GM23248 (cell line): Measurements from ENCODE around the gene EMD. TPM values are rescaled to one million over a fixed set of nuclear protein-coding genes. Genes with fewer than 3 reads are reported as not detected.
"Not testable (repeated sequence)": the region's sequence is repeated elsewhere in the genome, so short reads cannot be mapped to it uniquely, and the experiment has no call there.

ENCODE experiments used
- DNase-seq: peaks from one replicate; pipeline ENCODE4 v3.0.0-alpha.2; 2015
- H2AFZ ChIP-seq: fragments of 200-600 bp; sonication (generic); 2 replicates; pipeline ENCODE4 v1.6.1; 2016; ENCODE audit warnings: antibody characterized with exemption
- H3F3A ChIP-seq: fragments of 200-600 bp; sonication (generic); 2 replicates; pipeline ENCODE4 v1.6.1; 2016; ENCODE audit warnings: mild to moderate bottlenecking, antibody characterized with exemption, mixed run types; ENCODE audit not compliant: insufficient read depth
- H3K27ac ChIP-seq: fragments of 200-600 bp; sonication (generic); 2 replicates; pipeline ENCODE4 v1.5.1; 2016; ENCODE audit warnings: mild to moderate bottlenecking
- H3K27me3 ChIP-seq: fragments of 200-600 bp; sonication (generic); replicated peaks from 2 replicates; pipeline ENCODE4 v1.6.1; 2016; ENCODE audit warnings: mild to moderate bottlenecking; ENCODE audit not compliant: insufficient read depth
- H3K36me3 ChIP-seq: fragments of 200-600 bp; sonication (generic); 2 replicates; pipeline ENCODE4 v1.6.1; 2016; ENCODE audit warnings: low read depth, mild to moderate bottlenecking
- H3K4me1 ChIP-seq: fragments of 200-600 bp; sonication (generic); 2 replicates; pipeline ENCODE4 v1.6.1; 2016; ENCODE audit warnings: mild to moderate bottlenecking; ENCODE audit not compliant: insufficient read depth
- H3K4me2 ChIP-seq: fragments of 200-600 bp; sonication (generic); one replicate; pipeline ENCODE4 v1.6.1; 2016; ENCODE audit warnings: mild to moderate bottlenecking; ENCODE audit not compliant: unreplicated experiment
- H3K4me3 ChIP-seq: fragments of 200-600 bp; sonication (generic); 2 replicates; pipeline ENCODE4 v1.5.1; 2016; ENCODE audit warnings: mild to moderate bottlenecking
- H3K79me2 ChIP-seq: fragments of 200-600 bp; sonication (generic); 2 replicates; pipeline ENCODE4 v1.6.1; 2016; ENCODE audit warnings: mild to moderate bottlenecking; ENCODE audit not compliant: insufficient read depth
- H3K9ac ChIP-seq: fragments of 200-600 bp; sonication (generic); 2 replicates; pipeline ENCODE4 v1.6.1; 2016; ENCODE audit warnings: mild to moderate bottlenecking
- H3K9me2 ChIP-seq: fragments of 200-600 bp; sonication (generic); 2 replicates; pipeline ENCODE4 v1.6.1; 2016; ENCODE audit warnings: mixed run types, mild to moderate bottlenecking, moderate library complexity; ENCODE audit not compliant: insufficient read depth
- H3K9me3 ChIP-seq: fragments of 200-600 bp; sonication (generic); one replicate; pipeline ENCODE4 v1.6.1; 2017; ENCODE audit warnings: low read depth
- H4K20me1 ChIP-seq: fragments of 200-600 bp; sonication (generic); 2 replicates; pipeline ENCODE4 v1.6.0; 2016; ENCODE audit not compliant: insufficient read depth
- EZH2 ChIP-seq: fragments of 200-600 bp; sonication (generic); IDR thresholded peaks from 2 replicates; pipeline ENCODE4 v1.6.1; 2018; ENCODE audit warnings: antibody characterized with exemption, mild to moderate bottlenecking; ENCODE audit not compliant: insufficient read depth, poor library complexity, severe bottlenecking
- EZH2phosphoT487 ChIP-seq: fragments of 200-600 bp; sonication (generic); IDR thresholded peaks from 2 replicates; pipeline ENCODE4 v1.6.1; 2018; ENCODE audit warnings: antibody characterized with exemption, moderate library complexity, mild to moderate bottlenecking, low read depth; ENCODE audit not compliant: insufficient read depth
- WGBS, 2 experiments: methylation state at CpG; one replicate each; pipeline ENCODE4 v1.1.6; 2015 to 2017; ENCODE audit warnings: low lambda C conversion rate in 2 of 2, low coverage in 1 of 2; ENCODE audit errors: missing lambda C conversion rate in 2 of 2; 5-methylcytosine and 5-hydroxymethylcytosine counted together
- in situ Hi-C: fragments of 300-500 bp; cut with MboI; formaldehyde crosslinking; loops from 2 replicates; pipeline ENCODE4 v1.15.0; 2020
- polyA plus RNA-seq: library from polyadenylated mRNA; unstranded; fragments of >200 nt; fragmentation: Nextera tagmentation; extraction: Ambion mirVana; gene quantifications from 2 replicates; pipeline ENCODE4 v1.2.1, GENCODE V29; 2016
- total RNA-seq: library from RNA; depleted of rRNA; stranded (reverse); fragments of >200 nt; shearing (Covaris generic); gene quantifications from 2 replicates; pipeline ENCODE4 v1.2.3, GENCODE V29; 2014

Gene EMD
- total and polyA plus RNA-seq, 2 experiments from 2014 or later: 39.7 to 96.0 TPM

DNA sequence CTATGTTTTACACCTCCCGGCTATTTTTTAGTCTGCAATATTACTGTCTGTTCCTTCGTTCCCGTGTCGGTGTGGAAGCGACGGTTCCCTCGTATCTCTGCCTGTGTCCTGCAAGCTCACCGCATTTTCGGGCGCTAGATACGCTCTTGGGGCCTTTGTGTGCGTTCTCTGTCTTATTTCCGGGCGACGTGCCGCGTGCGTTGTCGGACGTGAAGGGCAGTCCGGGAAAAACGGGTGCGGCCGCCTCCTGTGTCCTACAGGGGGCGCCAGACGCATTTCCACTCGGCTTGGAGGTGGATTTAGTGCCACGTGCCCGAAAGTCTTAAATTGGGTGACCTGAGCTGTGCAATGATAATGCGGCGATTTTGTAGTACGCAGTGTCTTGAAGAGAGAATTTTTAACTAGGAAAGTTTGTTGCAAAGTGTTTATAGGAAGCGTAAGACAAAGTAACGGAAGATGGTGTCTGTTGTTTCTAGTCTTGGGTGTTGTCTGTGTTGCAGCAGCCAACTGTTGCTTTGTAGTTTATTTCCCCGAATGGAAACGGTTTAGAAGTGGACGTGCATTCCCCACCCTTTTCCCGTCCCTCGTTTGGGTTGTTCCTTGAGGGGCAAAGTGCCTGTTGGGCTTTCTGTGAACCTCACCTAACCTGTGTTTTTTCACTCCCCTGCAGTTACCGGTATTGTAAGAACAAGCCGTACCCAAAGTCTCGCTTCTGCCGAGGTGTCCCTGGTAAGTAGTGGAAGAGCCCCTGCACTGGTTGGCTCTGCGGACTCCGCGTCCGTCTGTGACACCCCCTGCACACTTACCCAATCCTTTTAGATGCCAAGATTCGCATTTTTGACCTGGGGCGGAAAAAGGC, 19.8 kb downstream of the EMD start:
- Histone ChIP-seq H3K79me2 (peaks cover 28% of the 10 kb centered on the region), H3K4me1 (no peaks in the 10 kb centered on the region; the same call in 1 of the 2 replicates), H3K9me3 (no peaks in the 10 kb centered on the region), H2AFZ (no peak overlapping the region), H3K9ac (peak overlapping the region; percentile 100), H3K4me2 (peak overlapping the region; percentile 90), H3K4me3 (peak overlapping the region; percentile 85), H3K27me3 (no peaks in the 10 kb centered on the region), H3F3A (peaks cover 40% of the 10 kb centered on the region), H3K9me2 (no peaks in the 10 kb centered on the region), H3K27ac (peak overlapping the region; percentile 100), H4K20me1 (no peaks in the 10 kb centered on the region), H3K36me3 (peaks cover 24% of the 10 kb centered on the region)
- 0 to 1% methylated on average over 35 to 37 of the region's 49 CpGs for WGBS, 2 experiments
- in situ Hi-C loops: no loop called here
- DNase-seq: peak; percentile 80
- no peak for TF ChIP-seq EZH2phosphoT487
- TF ChIP-seq EZH2: no peak

DNA sequence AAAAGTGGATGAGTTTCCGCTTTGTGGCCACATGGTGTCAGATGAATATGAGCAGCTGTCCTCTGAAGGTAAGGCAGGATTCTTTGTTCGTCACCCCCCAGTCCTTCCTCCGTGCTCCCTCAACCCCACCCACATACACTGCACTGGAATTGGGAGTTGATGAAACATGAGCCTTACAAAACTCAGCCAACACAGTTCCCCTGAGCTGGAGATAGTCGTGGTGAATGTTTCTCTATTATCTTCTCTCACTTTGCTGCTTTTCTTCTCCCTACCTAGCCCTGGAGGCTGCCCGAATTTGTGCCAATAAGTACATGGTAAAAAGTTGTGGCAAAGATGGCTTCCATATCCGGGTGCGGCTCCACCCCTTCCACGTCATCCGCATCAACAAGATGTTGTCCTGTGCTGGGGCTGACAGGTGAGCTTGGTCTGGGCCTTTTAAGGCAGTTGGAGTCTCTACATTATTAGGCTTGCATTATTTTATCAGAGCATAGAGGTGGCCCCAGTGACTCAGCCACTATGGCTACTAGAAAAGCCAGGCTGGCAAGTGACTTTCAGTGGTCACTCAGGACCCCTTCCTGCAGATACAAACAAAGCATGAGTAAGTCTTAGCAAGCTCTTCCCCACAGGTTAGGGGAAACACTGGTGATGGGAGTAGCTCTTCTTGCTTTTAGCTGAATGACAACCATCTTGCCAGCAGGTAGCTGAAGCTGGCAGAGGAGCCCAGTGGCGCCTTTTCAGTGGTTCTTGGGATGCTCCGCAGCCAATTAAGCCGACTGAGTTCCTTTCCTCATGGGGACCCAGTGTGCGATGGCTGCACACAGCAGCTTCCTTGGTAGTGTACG, 20.7 kb downstream of the EMD start:
- Histone ChIP-seq H3K36me3 (peaks cover 24% of the 10 kb centered on the region), H3K9me2 (no peaks in the 10 kb centered on the region), H3K4me1 (no peaks in the 10 kb centered on the region; the same call in 1 of the 2 replicates), H3K79me2 (peaks cover 28% of the 10 kb centered on the region), H3K4me3 (peak overlapping the region; percentile 85), H2AFZ (no peak overlapping the region), H4K20me1 (no peaks in the 10 kb centered on the region), H3K27ac (peak overlapping the region; percentile 100), H3K4me2 (peak overlapping the region; percentile 90), H3K9me3 (no peaks in the 10 kb centered on the region), H3K9ac (peak overlapping the region; percentile 100), H3K27me3 (no peaks in the 10 kb centered on the region), H3F3A (peaks cover 40% of the 10 kb centered on the region)
- TF ChIP-seq EZH2phosphoT487 (no peak), EZH2 (no peak)
- in situ Hi-C loops: no loop called here
- WGBS, 2 experiments: 30 to 32% methylated on average over 14 of the region's 14 CpGs
- DNase-seq: no peak

DNA sequence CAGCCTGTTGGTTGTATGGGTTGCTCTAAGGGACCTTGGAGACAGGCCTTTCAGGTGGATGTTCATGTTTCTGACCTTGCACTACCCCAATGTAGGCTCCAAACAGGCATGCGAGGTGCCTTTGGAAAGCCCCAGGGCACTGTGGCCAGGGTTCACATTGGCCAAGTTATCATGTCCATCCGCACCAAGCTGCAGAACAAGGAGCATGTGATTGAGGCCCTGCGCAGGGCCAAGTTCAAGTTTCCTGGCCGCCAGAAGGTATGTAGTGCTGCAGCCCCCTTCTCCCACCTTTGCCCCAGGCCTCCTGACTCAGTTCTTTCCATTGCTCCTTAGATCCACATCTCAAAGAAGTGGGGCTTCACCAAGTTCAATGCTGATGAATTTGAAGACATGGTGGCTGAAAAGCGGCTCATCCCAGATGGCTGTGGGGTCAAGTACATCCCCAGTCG, 21.3 kb downstream of the EMD start:
- peaks cover 40% of the 10 kb centered on the region for H3F3A ChIP-seq
- peaks cover 28% of the 10 kb centered on the region for H3K79me2 ChIP-seq
- DNase-seq, H3K27me3 ChIP-seq, H2AFZ ChIP-seq, H3K9me3 ChIP-seq, H3K9me2 ChIP-seq, H4K20me1 ChIP-seq, H3K4me1 ChIP-seq, in situ Hi-C loops: not testable (repeated sequence)
- peaks cover 24% of the 10 kb centered on the region for H3K36me3 ChIP-seq
- H3K27ac ChIP-seq: peak overlapping the region; percentile 100
- H3K9ac ChIP-seq: peak overlapping the region; percentile 100
- peak overlapping the region; percentile 90 for H3K4me2 ChIP-seq
- 55 to 67% methylated on average over 5 to 6 of the region's 6 CpGs for WGBS, 2 experiments
- peak overlapping the region; percentile 85 for H3K4me3 ChIP-seq

DNA sequence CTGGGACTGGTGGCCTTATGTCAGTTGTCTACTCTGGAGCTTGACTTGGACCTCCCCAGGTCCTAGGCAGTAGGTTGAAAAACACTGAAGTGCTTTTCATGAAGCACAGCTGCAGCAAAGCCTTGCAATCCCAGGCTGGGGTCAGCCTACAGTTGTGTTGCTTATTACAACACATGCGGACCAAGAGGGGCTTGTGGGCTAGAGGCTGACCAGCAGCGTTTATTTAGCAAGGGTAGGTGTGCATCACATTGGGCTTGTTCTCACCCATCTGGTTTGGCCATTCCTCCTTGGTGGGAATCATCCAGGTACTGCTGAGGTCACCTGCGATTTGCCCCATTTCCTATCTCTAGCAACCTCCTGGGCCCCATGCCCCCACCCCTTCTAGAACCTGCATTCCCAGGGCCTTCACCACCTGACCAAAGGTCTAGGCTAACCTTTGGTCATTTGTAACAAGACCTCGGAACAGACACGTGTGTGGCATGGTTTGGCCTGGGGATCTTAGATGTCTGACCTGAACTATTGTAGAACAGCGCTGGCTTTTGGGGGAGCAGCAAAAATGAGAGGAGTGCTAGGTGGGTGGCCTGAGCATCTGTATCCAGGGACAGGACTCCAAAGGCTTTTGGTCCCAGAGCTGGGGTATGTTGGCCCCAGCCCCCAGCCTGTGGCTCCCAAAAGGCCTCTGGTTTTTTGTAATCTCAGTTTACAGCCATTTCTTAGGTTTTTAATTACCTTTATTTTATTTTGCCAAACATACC, 22.1 kb downstream of the EMD start:
- H2AFZ ChIP-seq: no peak overlapping the region
- H3K27me3 ChIP-seq: no peaks in the 10 kb centered on the region
- H3K79me2 ChIP-seq: peaks cover 24% of the 10 kb centered on the region
- H3K4me2 ChIP-seq: no peak overlapping the region
- H4K20me1 ChIP-seq: no peaks in the 10 kb centered on the region
- H3K4me1 ChIP-seq: no peaks in the 10 kb centered on the region; the same call in 1 of the 2 replicates
- no peak for DNase-seq
- no peaks in the 10 kb centered on the region for H3K9me3 ChIP-seq
- no peaks in the 10 kb centered on the region for H3K9me2 ChIP-seq
- WGBS, 2 experiments: 28 to 31% methylated on average over 6 of the region's 6 CpGs
- peak overlapping the region; percentile 100 for H3K27ac ChIP-seq
- peaks cover 40% of the 10 kb centered on the region for H3F3A ChIP-seq
- H3K36me3 ChIP-seq: peaks cover 24% of the 10 kb centered on the region
- no peak for TF ChIP-seq EZH2phosphoT487
- TF ChIP-seq EZH2: no peak
- peak overlapping the region; percentile 100 for H3K9ac ChIP-seq
- peak overlapping the region; percentile 85; the same call in 1 of the 2 replicates for H3K4me3 ChIP-seq
- in situ Hi-C loops: no loop called here
